GM21825 (cell line): Measurements from ENCODE around the gene PROCA1.
"Not testable (repeated sequence)": the region's sequence is repeated elsewhere in the genome, so short reads cannot be mapped to it uniquely, and the experiment has no call there.

Experiments used
- ATAC-seq: cut with Tn5 transposase; IDR thresholded peaks from one replicate; pipeline ENCODE4 v1.9.1; 2021; ENCODE audit warnings: mild to moderate bottlenecking, moderate library complexity; ENCODE audit not compliant: unreplicated experiment

The PROCA1 gene

DNA sequence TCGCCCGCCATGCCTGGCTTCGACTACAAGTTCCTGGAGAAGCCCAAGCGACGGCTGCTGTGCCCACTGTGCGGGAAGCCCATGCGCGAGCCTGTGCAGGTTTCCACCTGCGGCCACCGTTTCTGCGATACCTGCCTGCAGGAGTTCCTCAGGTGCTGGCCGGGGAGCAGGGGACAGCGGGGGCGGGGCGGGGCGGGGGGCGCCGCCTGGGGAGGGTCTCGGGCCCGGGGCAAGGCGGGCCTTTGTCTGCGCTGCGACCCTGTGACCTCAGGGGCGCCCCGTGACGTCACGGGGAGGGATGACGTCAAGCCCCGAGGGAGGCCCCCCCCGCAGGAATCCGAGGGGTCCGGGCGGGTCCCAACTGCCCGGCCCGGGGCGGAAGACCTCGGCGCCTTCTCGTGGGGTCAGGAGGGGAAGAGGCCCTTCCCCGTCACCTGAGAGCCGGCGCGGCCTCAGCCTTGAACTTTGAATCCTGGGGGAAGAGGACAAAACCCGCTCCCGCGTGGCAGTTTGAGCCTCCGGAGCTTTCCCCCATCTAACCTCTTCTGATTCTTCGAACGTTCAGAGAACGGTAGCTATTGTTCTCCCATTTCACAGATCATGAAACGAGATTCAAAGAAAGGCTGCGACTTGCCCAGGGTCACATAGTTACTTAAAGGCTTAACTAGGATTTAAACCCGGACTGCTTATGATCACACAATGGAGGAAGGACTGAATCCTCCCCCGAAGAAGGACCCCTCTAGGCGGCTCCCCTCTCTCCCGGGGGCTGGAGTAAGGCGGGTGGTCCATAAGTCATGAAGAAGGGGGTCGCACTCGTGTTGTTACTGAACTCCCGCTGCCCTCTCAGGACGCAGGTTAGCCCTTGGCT is 32.6 kb upstream of the PROCA1 start:
- ATAC-seq = peak; percentile 11

- ATAC-seq = peak; percentile 56
Observed at GRCh38 chr17:28743243-28744103, 31.8 kb upstream of the PROCA1 start, which contains the start of gene TRAF4. TRAF4 (plus strand) TSS chr17:28744011; CDS start chr17:28744113, 102 bp downstream.

GRCh38 chr17:28741358-28742349 is 30.0 kb upstream of the PROCA1 start:
- ATAC-seq = no peak

DNA sequence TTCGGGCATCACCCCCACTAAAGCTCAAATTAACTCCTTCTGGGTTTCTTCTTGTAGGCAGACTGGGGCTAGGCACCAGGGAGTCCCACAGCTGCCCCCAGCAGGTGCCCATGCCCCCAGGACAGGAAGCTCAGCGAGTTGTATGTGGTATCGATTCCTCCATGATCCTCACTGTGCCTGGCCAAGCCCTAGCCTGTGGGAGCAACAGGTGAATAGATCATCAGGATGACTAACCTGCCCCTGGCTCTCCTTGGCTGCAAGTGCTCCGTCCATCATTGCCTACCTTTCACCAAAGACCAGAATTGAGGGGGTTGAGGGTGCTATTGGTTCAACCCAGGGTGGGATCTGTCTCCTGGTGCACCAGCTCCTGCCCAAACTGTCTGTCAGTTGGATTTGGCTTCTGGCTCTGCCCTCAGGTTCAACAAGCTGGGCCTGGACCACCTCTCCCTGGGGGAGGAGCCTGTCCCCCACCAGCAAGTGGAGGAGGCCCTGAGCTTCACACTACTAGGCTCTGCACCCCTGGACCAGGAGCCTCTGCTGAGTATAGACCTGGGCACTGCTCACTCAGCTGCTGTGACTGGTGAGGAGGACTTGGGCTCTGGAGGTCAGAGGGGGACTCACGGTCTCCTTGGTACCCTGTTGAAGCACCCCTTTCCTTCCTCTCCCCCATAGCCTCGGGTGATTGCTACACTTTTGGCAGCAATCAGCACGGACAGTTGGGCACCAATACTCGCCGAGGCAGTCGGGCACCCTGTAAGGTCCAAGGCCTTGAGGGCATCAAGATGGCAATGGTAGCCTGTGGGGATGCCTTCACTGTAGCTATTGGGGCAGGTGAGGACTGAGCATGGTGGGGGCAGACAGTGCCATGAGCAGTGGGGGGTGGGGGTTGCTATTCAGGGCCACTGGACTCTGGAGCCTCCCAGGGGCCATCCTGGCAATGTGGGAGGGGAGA is 29.0 kb upstream of the PROCA1 start:
- no peak for ATAC-seq

GRCh38 chr17:28738680-28739384 is 27.1 kb upstream of the PROCA1 start:
- ATAC-seq = peak; percentile 26

DNA sequence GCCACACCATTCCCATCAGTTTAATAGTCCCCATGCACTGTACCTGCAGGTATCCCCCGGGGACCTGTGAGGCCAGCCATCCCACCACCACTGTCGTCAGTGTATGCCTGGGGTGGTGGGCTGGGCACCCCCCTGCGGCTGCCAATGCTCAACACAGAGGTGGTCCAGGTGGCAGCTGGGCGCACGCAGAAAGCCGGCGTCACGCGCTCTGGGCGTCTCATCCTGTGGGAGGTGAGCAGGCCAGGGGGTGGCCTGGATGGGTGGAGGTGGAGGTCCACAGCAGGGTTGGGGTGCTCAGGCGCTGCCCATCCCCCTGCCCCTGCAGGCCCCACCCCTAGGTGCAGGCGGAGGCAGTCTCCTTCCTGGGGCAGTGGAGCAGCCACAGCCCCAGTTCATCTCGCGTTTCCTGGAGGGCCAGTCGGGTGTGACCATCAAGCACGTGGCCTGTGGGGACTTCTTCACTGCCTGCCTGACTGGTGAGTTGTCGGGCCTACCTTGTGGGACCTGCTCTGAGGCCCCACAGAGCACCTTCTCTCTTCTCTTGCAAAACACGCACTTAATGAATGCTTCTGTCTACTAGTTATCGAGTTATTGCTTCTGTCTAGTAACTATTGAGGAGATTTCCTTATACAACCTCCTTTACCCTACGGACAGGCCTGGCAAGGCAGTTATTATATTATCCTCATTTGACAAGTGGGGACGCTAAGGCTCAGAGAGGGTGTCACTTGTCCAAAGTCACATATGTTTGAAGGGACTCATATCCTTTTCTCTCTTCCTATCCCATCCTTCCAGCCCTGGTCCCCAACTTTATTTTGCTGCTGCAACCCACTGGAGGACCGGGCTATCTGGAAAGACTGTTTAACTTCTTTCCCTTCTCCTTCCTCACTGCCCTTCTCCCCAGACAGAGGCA is 26.3 kb upstream of the PROCA1 start:
- ATAC-seq = peak; percentile 64

DNA sequence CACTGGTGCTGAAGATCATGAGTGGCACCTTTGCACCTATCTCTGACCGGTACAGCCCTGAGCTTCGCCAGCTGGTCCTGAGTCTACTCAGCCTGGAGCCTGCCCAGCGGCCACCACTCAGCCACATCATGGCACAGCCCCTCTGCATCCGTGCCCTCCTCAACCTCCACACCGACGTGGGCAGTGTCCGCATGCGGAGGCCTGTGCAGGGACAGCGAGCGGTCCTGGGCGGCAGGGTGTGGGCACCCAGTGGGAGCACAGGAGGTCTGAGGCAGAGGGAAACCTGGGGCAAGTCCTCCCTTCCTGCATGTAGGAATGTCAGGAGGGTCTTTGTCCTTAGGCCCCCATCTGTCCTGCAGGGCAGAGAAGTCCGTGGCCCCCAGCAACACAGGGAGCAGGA is 25.6 kb upstream of the PROCA1 start:
- no peak for ATAC-seq

GRCh38 chr17:28735913-28736769 is 24.5 kb upstream of the PROCA1 start:
- ATAC-seq = not testable (repeated sequence)

DNA sequence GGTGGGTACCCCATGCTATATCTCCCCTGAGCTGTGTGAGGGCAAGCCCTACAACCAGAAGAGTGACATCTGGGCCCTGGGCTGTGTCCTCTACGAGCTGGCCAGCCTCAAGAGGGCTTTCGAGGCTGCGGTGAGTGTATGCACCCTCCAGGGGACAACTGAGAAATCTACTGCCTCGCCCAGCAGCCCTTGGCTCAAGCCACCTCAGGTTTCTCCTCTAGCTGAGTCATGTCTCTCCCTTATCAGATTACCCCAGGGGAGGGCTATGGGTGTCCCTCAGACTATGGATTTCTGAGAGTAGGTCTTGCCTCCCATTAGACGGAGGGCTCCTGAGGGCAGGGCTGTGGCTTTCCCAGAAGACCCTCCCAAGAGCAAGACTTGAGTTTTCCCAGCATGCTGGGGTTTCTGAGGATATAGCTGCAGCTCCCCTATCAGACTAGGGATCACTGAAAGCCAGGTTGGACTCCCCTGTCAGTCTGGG is 23.6 kb upstream of the PROCA1 start:
- ATAC-seq = no peak

GRCh38 chr17:28734712-28735241 is 23.1 kb upstream of the PROCA1 start:
- no peak for ATAC-seq

DNA sequence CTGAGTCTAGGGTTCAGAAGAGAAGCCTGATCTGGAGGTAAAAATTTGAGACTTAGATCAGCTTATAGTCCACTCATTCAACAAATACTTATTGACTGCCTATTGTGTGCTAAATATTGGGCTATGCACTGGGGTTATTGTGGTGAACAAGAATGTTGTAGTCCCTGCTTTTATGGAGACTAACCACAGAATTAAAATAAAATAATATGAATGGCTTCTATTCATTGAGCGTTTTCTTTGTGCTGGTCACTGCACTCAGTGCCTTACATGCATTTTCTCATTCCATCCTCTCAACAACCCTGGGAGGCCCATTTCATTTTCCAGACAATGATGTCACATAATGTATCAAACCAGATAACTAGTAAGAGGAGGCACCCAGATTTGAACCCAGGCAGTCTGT is 21.7 kb upstream of the PROCA1 start:
- ATAC-seq = no peak

DNA sequence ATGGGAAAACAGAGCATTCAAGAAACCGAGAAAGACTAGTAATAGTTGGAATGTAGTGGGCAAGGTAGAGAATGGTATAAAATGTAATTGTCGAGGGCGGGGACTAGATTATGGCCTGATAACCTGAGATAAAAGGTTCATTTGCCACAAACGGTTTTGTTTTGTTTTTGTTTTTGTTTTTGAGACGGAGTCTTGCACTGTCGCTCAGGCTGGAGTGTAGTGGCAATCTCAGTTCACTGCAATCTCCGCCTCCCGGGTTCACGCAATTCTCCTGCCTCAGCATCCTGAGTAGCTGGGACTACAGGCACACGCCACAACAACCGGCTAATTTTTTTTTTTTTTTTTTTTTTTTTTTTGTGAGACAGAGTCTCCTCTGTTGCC is 18.3 kb upstream of the PROCA1 start:
- no peak for ATAC-seq

- ATAC-seq = peak; percentile 35
Observed at GRCh38 chr17:28728364-28729200, 16.9 kb upstream of the PROCA1 start, which contains the start of gene NEK8. NEK8 (plus strand) TSS chr17:28728788; CDS start chr17:28728814, 26 bp downstream.

- peak; percentile 38 for ATAC-seq
Observed at GRCh38 chr17:28726627-28727491, 15.2 kb upstream of the PROCA1 start.
